IMR-90 (cell line): Measurements from ENCODE around the gene EDN2. TPM values are rescaled to one million over a fixed set of nuclear protein-coding genes. Genes with fewer than 3 reads are reported as not detected.

Experiments
- ATAC-seq: fragments of 200-7000 bp; cut with Tn5 transposase; 2 replicates; pipeline ENCODE4 v1.9.1; 2020; ENCODE audit warnings: low read depth, mild to moderate bottlenecking, moderate library complexity
- BruUV-seq: library from RNA; stranded (reverse); fragments of 400-500 nt; replicated peaks from 2 replicates; lab custom pipeline; 2021; lab: Mats Ljungman, UMichigan
- CTCF ChIA-PET: fragments of 300-600 bp; formaldehyde crosslinking; extraction: SDS; loops from one replicate; lab custom pipeline; 2021; ENCODE audit warnings: antibody characterized with exemption; lab: Yijun Ruan, JAX
- POLR2A ChIA-PET: fragments of 300-600 bp; sonication (Branson Sonifier 250); formaldehyde crosslinking; loops from one replicate; lab custom pipeline; 2022; ENCODE audit warnings: antibody characterized with exemption; ENCODE audit not compliant: unreplicated experiment; lab: Charles Lee
- DNase-seq: peaks from one replicate; pipeline ENCODE4 v3.0.0; 2013
- H2AFZ ChIP-seq: replicated peaks from 2 replicates; pipeline ENCODE3; 2013; ENCODE audit warnings: low read length, mild to moderate bottlenecking; ENCODE audit not compliant: poor library complexity
- H2AK5ac ChIP-seq: 2 replicates; pipeline ENCODE4 v1.6.1; 2013; ENCODE audit warnings: low read depth, low read length, inconsistent platforms
- H2AK9ac ChIP-seq: replicated peaks from 2 replicates; pipeline ENCODE3; 2013; ENCODE audit warnings: mild to moderate bottlenecking, low read depth, low read length, moderate library complexity; ENCODE audit not compliant: poor library complexity
- H2BK120ac ChIP-seq: 2 replicates; pipeline ENCODE4 v1.6.1; 2013; ENCODE audit warnings: low read depth, low read length, inconsistent platforms
- H2BK15ac ChIP-seq: 3 replicates; pipeline ENCODE4 v1.6.1; 2013; ENCODE audit warnings: low read depth, low read length, inconsistent platforms
- H2BK20ac ChIP-seq: 2 replicates; pipeline ENCODE4 v1.6.1; 2013; ENCODE audit warnings: low read depth, mild to moderate bottlenecking, inconsistent platforms, low read length, moderate library complexity
- H2BK5ac ChIP-seq: 2 replicates; pipeline ENCODE4 v1.6.1; 2013; ENCODE audit warnings: mild to moderate bottlenecking, low read depth, low read length, inconsistent platforms; ENCODE audit not compliant: poor library complexity, severe bottlenecking
- H3K14ac ChIP-seq: replicated peaks from 2 replicates; pipeline ENCODE4 v1.6.1; 2013; ENCODE audit warnings: low read depth, low read length, inconsistent platforms
- H3K18ac ChIP-seq: 2 replicates; pipeline ENCODE4 v1.6.1; 2013; ENCODE audit warnings: low read depth, low read length, control low read depth
- H3K23ac ChIP-seq: 2 replicates; pipeline ENCODE4 v1.6.1; 2013; ENCODE audit warnings: low read depth, low read length, inconsistent platforms
- H3K27ac ChIP-seq: 2 replicates; pipeline ENCODE4 v1.5.1; 2013; ENCODE audit warnings: mild to moderate bottlenecking, control low read depth, low read length; ENCODE audit not compliant: insufficient read depth
- H3K27me3 ChIP-seq: 2 replicates; pipeline ENCODE4 v1.6.1; 2013; ENCODE audit warnings: low read length; ENCODE audit not compliant: control insufficient read depth, insufficient read depth
- H3K36me3 ChIP-seq: 2 replicates; pipeline ENCODE4 v1.6.1; 2013; ENCODE audit warnings: low read length, mixed read lengths; ENCODE audit not compliant: control insufficient read depth, insufficient read depth
- H3K4ac ChIP-seq: 2 replicates; pipeline ENCODE4 v1.6.1; 2013; ENCODE audit warnings: low read depth, low read length, inconsistent platforms
- H3K4me1 ChIP-seq: 2 replicates; pipeline ENCODE4 v1.6.1; 2013; ENCODE audit warnings: low read length, mixed read lengths; ENCODE audit not compliant: control insufficient read depth, insufficient read depth
- H3K4me2 ChIP-seq: 2 replicates; pipeline ENCODE4 v1.6.1; 2013; ENCODE audit warnings: low read depth, mild to moderate bottlenecking, control low read depth, low read length, moderate library complexity
- H3K4me3 ChIP-seq: 2 replicates; pipeline ENCODE4 v1.5.1; 2013; ENCODE audit warnings: low read depth, mild to moderate bottlenecking, control low read depth, low read length, moderate library complexity; ENCODE audit not compliant: insufficient read depth
- H3K56ac ChIP-seq: 2 replicates; pipeline ENCODE4 v1.6.1; 2013; ENCODE audit warnings: low read length, inconsistent platforms; ENCODE audit not compliant: insufficient read depth; ENCODE audit errors: extremely low read depth
- H3K79me1 ChIP-seq, 2 experiments: 2 replicates each; pipeline ENCODE4 v1.6.1; 2013; ENCODE audit warnings: low read length in 2 of 2, inconsistent platforms in 1 of 2, low read depth in 1 of 2
- H3K9ac ChIP-seq: 2 replicates; pipeline ENCODE4 v1.6.1; 2013; ENCODE audit warnings: low read depth, low read length, control low read depth
- H3K9me1 ChIP-seq: 2 replicates; pipeline ENCODE4 v1.6.1; 2013; ENCODE audit warnings: low read length, inconsistent platforms; ENCODE audit not compliant: insufficient read depth
- H3K9me3 ChIP-seq: 2 replicates; pipeline ENCODE4 v1.6.1; 2013; ENCODE audit warnings: low read length; ENCODE audit not compliant: control insufficient read depth, insufficient read depth
- H4K20me1 ChIP-seq: 2 replicates; pipeline ENCODE4 v1.6.1; 2013; ENCODE audit warnings: low read length, inconsistent platforms; ENCODE audit not compliant: insufficient read depth
- H4K5ac ChIP-seq: 2 replicates; pipeline ENCODE4 v1.6.1; 2013; ENCODE audit warnings: mild to moderate bottlenecking, low read depth, low read length, control low read depth
- H4K8ac ChIP-seq, 2 experiments: 2 replicates each; pipeline ENCODE4 v1.6.1; 2013; ENCODE audit warnings: low read depth in 2 of 2, low read length in 2 of 2, control low read depth in 1 of 2, inconsistent platforms in 1 of 2
- H4K91ac ChIP-seq: 2 replicates; pipeline ENCODE4 v1.6.1; 2013; ENCODE audit warnings: low read depth, low read length, inconsistent platforms; ENCODE audit not compliant: insufficient read depth
- CHD1 ChIP-seq: IDR thresholded peaks from 2 replicates; pipeline ENCODE4 v1.6.1; 2012; ENCODE audit warnings: low read depth, low read length, improper control_type of control experiment
- ELK1 ChIP-seq: fragments of 150-350 bp; IDR thresholded peaks from 2 replicates; pipeline ENCODE4 v1.6.1; 2016; ENCODE audit warnings: low read depth, mild to moderate bottlenecking, low read length, moderate library complexity, borderline replicate concordance
- MAZ ChIP-seq: IDR thresholded peaks from 2 replicates; pipeline ENCODE4 v1.6.1; 2012; ENCODE audit warnings: low read depth, mild to moderate bottlenecking, low read length, improper control_type of control experiment, moderate library complexity, borderline replicate concordance
- NFE2L2 ChIP-seq: fragments of 150-350 bp; IDR thresholded peaks from 2 replicates; pipeline ENCODE4 v1.6.1; 2016; ENCODE audit warnings: low read depth, mild to moderate bottlenecking, low read length
- RAD21 ChIP-seq: IDR thresholded peaks from 2 replicates; pipeline ENCODE4 v1.6.1; 2012; ENCODE audit warnings: low read length, improper control_type of control experiment
- RCOR1 ChIP-seq: IDR thresholded peaks from 2 replicates; pipeline ENCODE4 v1.6.1; 2012; ENCODE audit warnings: mild to moderate bottlenecking, low read length, improper control_type of control experiment; ENCODE audit not compliant: insufficient replicate concordance
- USF2 ChIP-seq: fragments of 150-350 bp; IDR thresholded peaks from 2 replicates; pipeline ENCODE4 v1.6.1; 2017; ENCODE audit warnings: mild to moderate bottlenecking, antibody characterized with exemption, low read length, low read depth
- WGBS, 2 experiments: methylation state at CpG; one replicate each; pipeline versions ENCODE4 v1.1.5 to v1.1.7; 2013; ENCODE audit warnings: missing lambda C conversion rate in 2 of 2; ENCODE audit not compliant: insufficient read length in 1 of 2; ENCODE audit errors: extremely low coverage in 2 of 2; 5-methylcytosine and 5-hydroxymethylcytosine counted together
- dilution Hi-C: fragments of 300-500 bp; cut with HindIII; formaldehyde crosslinking; loops from one replicate; pipeline ENCODE4 v1.14.3; 2018; ENCODE audit warnings: low sequenced_read_pairs; ENCODE audit not compliant: unreplicated experiment
- in situ Hi-C: fragments of 300-500 bp; cut with MboI; formaldehyde crosslinking; loops from 3 replicates; pipeline ENCODE4 v1.14.3; 2019; ENCODE audit warnings: low sequenced_read_pairs, inconsistent platforms, mixed read lengths
- intact Hi-C: fragments of 100-400 bp; cut with micrococcal nuclease; formaldehyde crosslinking; loops from 2 replicates; pipeline ENCODE4 v1.10.0; 2022
- polyA plus RNA-seq, 3 experiments: library from polyadenylated mRNA; depleted of rRNA; stranded (reverse); fragments of >200 nt; gene quantifications; 2 replicates each; pipeline ENCODE4 v1.2.3, GENCODE V29; 2012; ENCODE audit warnings: low replicate concordance in 1 of 3
- total RNA-seq: library from RNA; depleted of rRNA; stranded (reverse); fragments of >200 nt; gene quantifications from 2 replicates; pipeline ENCODE4 v1.2.3, GENCODE V29; 2012

EDN2 gene
- total and polyA plus RNA-seq, 2 of the 4 experiments (the other 2 are of a cell fraction) = 0.27 TPM; not detected in 1

- no TSS peak for BruUV-seq
- Histone ChIP-seq H3K18ac (no peak overlapping the region), H3K27me3 (peaks cover 35% of the 10 kb centered on the region), H3K4me1 (no peaks in the 10 kb centered on the region), H3K56ac (no peak overlapping the region), H4K20me1 (no peaks in the 10 kb centered on the region), H3K4me3 (no peak overlapping the region), H4K91ac (no peak overlapping the region), H3K23ac (no peak overlapping the region), H4K8ac (no peak overlapping the region), H2BK15ac (no peak overlapping the region), H3K36me3 (no peaks in the 10 kb centered on the region), H3K4ac (no peak overlapping the region), H3K4me2 (no peak overlapping the region), H2AFZ (no peak overlapping the region), H2BK20ac (no peak overlapping the region), H3K27ac (no peak overlapping the region), H2AK9ac (no peak overlapping the region), H2BK5ac (no peak overlapping the region), H4K5ac (no peak overlapping the region), H2BK120ac (no peak overlapping the region), H3K9me3 (peaks cover 13% of the 10 kb centered on the region), H3K9ac (no peak overlapping the region), H3K14ac (no peak overlapping the region), H2AK5ac (no peak overlapping the region), H3K79me1 (no peaks in the 10 kb centered on the region), H3K9me1 (no peaks in the 10 kb centered on the region)
- ChIA-PET POLR2A (no interaction called here), CTCF (no interaction called here)
- DNase-seq = no peak
- dilution Hi-C loops (no loop called here), intact Hi-C loops (no loop called here), in situ Hi-C loops (no loop called here)
- TF ChIP-seq MAZ = no peak
- no peak for TF ChIP-seq NFE2L2
- no peak for TF ChIP-seq CHD1
- no peak for TF ChIP-seq RAD21
- TF ChIP-seq USF2 = no peak
- TF ChIP-seq RCOR1 = no peak
- TF ChIP-seq ELK1 = no peak
- no peak for ATAC-seq
- 45% methylated on average over 2 of the region's 4 CpGs; no CpG with 5 or more reads in 1 of the 2 experiments for WGBS, 2 experiments
These were observed 44.0 kb downstream of the EDN2 start for GRCh38 chr1:41440321-41441085.
